Measurements from ENCODE around the gene C5orf58.
A peak's percentile ranks its signal among the peaks of the same experiment; 100 is the strongest.

Gene C5orf58

GRCh38 chr5:170292179-170293104 lies 59.7 kb downstream of the C5orf58 start:
- H3K36me3 ChIP-seq (ENCODE audit: insufficient read depth, low read length) = peaks cover 50% of the 10 kb centered on the region
- no peak for TF ChIP-seq CTCF (conservative IDR thresholded peaks at IDR 0.05; ENCODE audit: low read length)
- TF ChIP-seq EZH2phosphoT487 (IDR thresholded peaks at IDR 0.05; ENCODE audit: borderline replicate concordance) = no peak
- 0 out of 2 replicates have a peak, but pooled peaks cover under 1% of the 10 kb centered on the region for H3F3A ChIP-seq (ENCODE audit: low read depth)
- H3K9ac ChIP-seq (ENCODE audit: low read depth, low read length, poor library complexity, severe bottlenecking) = peak overlapping the region; percentile 68
- no peaks in the 10 kb centered on the region for H3K27me3 ChIP-seq (ENCODE audit: insufficient read depth, low read length, poor library complexity, severe bottlenecking)
- peaks cover 97% of the 10 kb centered on the region for H3K79me2 ChIP-seq (ENCODE audit: insufficient read depth, low read length)
- H3K9me2 ChIP-seq (replicated peaks; ENCODE audit: low read depth, low read length) = no peaks in the 10 kb centered on the region
- peak overlapping the region; percentile 99 for H3K4me3 ChIP-seq (ENCODE audit: low read length, poor library complexity, severe bottlenecking)
- H2AFZ ChIP-seq (ENCODE audit: low read length) = no peak overlapping the region
- H3K4me2 ChIP-seq (ENCODE audit: low read depth, low read length, poor library complexity, severe bottlenecking) = peak overlapping the region; percentile 91
- H3K9me3 ChIP-seq (ENCODE audit: insufficient read depth, low read depth, low read length) = no peaks in the 10 kb centered on the region
- peaks cover 49% of the 10 kb centered on the region for H3K4me1 ChIP-seq (ENCODE audit: insufficient read depth, low read length, poor library complexity, severe bottlenecking)
- peaks cover 53% of the 10 kb centered on the region for H4K20me1 ChIP-seq (ENCODE audit: insufficient read depth, low read length, poor library complexity, severe bottlenecking)

GRCh38 chr5:170293273-170293672 lies 60.5 kb downstream of the C5orf58 start:
- peaks cover 47% of the 10 kb centered on the region for H3K4me1 ChIP-seq (ENCODE audit: insufficient read depth, low read length, poor library complexity, severe bottlenecking)

DNA sequence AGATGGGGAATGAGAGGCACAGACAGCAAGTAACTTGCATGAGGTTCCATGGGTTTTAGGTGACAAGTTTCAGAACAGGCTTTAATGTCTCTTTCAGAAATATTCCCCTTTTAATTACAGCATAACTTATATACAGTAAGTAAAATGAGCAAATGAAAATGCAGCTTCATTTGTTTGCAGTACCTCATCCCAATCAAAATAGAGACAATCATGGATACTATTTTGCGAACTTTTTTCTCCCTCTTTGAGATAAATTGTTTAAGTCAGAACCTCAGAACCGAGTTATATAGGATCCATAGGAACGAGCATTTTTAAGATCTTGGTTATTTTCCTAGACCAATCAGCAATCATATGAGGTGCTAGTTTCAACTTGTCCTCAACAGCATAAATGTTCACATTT lies 61.3 kb downstream of the C5orf58 start:
- Histone ChIP-seq H3K4me3 (ENCODE audit: low read length, poor library complexity, severe bottlenecking) (peak overlapping the region; percentile 99), H3K9me2 (replicated peaks; ENCODE audit: low read depth, low read length) (no peaks in the 10 kb centered on the region), H3K4me2 (ENCODE audit: low read depth, low read length, poor library complexity, severe bottlenecking) (peak overlapping the region; percentile 91), H3K4me1 (ENCODE audit: insufficient read depth, low read length, poor library complexity, severe bottlenecking) (peaks cover 45% of the 10 kb centered on the region), H2AFZ (ENCODE audit: low read length) (no peak overlapping the region), H3K9me3 (ENCODE audit: insufficient read depth, low read depth, low read length) (no peaks in the 10 kb centered on the region), H4K20me1 (ENCODE audit: insufficient read depth, low read length, poor library complexity, severe bottlenecking) (peaks cover 39% of the 10 kb centered on the region), H3K79me2 (ENCODE audit: insufficient read depth, low read length) (peaks cover 96% of the 10 kb centered on the region), H3K9ac (ENCODE audit: low read depth, low read length, poor library complexity, severe bottlenecking) (peak overlapping the region; percentile 99), H3F3A (ENCODE audit: low read depth) (no peaks in the 10 kb centered on the region), H3K36me3 (ENCODE audit: insufficient read depth, low read length) (peaks cover 36% of the 10 kb centered on the region), H3K27me3 (ENCODE audit: insufficient read depth, low read length, poor library complexity, severe bottlenecking) (no peaks in the 10 kb centered on the region)
- TF ChIP-seq EZH2phosphoT487 (IDR thresholded peaks at IDR 0.05; ENCODE audit: borderline replicate concordance) (no peak), CTCF (conservative IDR thresholded peaks at IDR 0.05; ENCODE audit: low read length) (no peak)

More at GRCh38 chr5:170293273-170293672, 60.5 kb downstream of the C5orf58 start:
- Histone ChIP-seq H3F3A (ENCODE audit: low read depth) (no peaks in the 10 kb centered on the region), H2AFZ (ENCODE audit: low read length) (no peak overlapping the region), H3K9me3 (ENCODE audit: insufficient read depth, low read depth, low read length) (no peaks in the 10 kb centered on the region), H4K20me1 (ENCODE audit: insufficient read depth, low read length, poor library complexity, severe bottlenecking) (peaks cover 47% of the 10 kb centered on the region), H3K36me3 (ENCODE audit: insufficient read depth, low read length) (peaks cover 44% of the 10 kb centered on the region), H3K4me2 (ENCODE audit: low read depth, low read length, poor library complexity, severe bottlenecking) (peak overlapping the region; percentile 91), H3K9ac (ENCODE audit: low read depth, low read length, poor library complexity, severe bottlenecking) (peak overlapping the region; percentile 99), H3K79me2 (ENCODE audit: insufficient read depth, low read length) (peaks cover 98% of the 10 kb centered on the region), H3K9me2 (replicated peaks; ENCODE audit: low read depth, low read length) (no peaks in the 10 kb centered on the region), H3K4me3 (ENCODE audit: low read length, poor library complexity, severe bottlenecking) (peak overlapping the region; percentile 99), H3K27me3 (ENCODE audit: insufficient read depth, low read length, poor library complexity, severe bottlenecking) (no peaks in the 10 kb centered on the region)
- TF ChIP-seq EZH2phosphoT487 (IDR thresholded peaks at IDR 0.05; ENCODE audit: borderline replicate concordance) = no peak
- no peak for TF ChIP-seq CTCF (conservative IDR thresholded peaks at IDR 0.05; ENCODE audit: low read length)

Data from Loucy (cell line).